GM23338 (cell line): ENCODE results near the gene TTC28. TPM values are rescaled to one million over a fixed set of nuclear protein-coding genes. Genes with fewer than 3 reads are reported as not detected.

ENCODE experiments used
- ATAC-seq: fragments of 200-7000 bp; cut with Tn5 transposase; 3 replicates; pipeline ENCODE4 v1.9.1; 2020
- DNase-seq: peaks from one replicate; pipeline ENCODE4 v3.0.0-alpha.2; 2015; ENCODE audit warnings: low spot score
- H2AFZ ChIP-seq: fragments of 200-600 bp; sonication (generic); 2 replicates; pipeline ENCODE4 v1.8.0; 2016; ENCODE audit warnings: antibody characterized with exemption, mild to moderate bottlenecking, moderate library complexity
- H3F3A ChIP-seq: fragments of 200-600 bp; sonication (generic); replicated peaks from 2 replicates; pipeline ENCODE4 v1.8.0; 2017; ENCODE audit warnings: antibody characterized with exemption, mixed run types, low read depth
- H3K27ac ChIP-seq: fragments of 200-600 bp; sonication (generic); 2 replicates; pipeline ENCODE4 v1.6.1; 2016; ENCODE audit warnings: low read depth
- H3K27me3 ChIP-seq: fragments of 200-600 bp; sonication (generic); 2 replicates; pipeline ENCODE4 v1.8.0; 2016; ENCODE audit warnings: mild to moderate bottlenecking, mixed run types, moderate library complexity; ENCODE audit not compliant: insufficient read depth
- H3K36me3 ChIP-seq: fragments of 200-600 bp; sonication (generic); 2 replicates; pipeline ENCODE4 v1.8.0; 2016; ENCODE audit warnings: mild to moderate bottlenecking; ENCODE audit not compliant: insufficient read depth
- H3K4me1 ChIP-seq: fragments of 200-600 bp; sonication (generic); 2 replicates; pipeline ENCODE4 v1.8.0; 2016; ENCODE audit warnings: mild to moderate bottlenecking, moderate library complexity; ENCODE audit not compliant: insufficient read depth
- H3K4me2 ChIP-seq: fragments of 200-600 bp; sonication (generic); 2 replicates; pipeline ENCODE4 v1.7.1; 2017; ENCODE audit warnings: mixed run types
- H3K4me3 ChIP-seq: fragments of 200-600 bp; sonication (generic); 2 replicates; pipeline ENCODE4 v1.6.1; 2016; ENCODE audit warnings: mixed run types
- H3K79me2 ChIP-seq: fragments of 200-600 bp; sonication (generic); replicated peaks from 2 replicates; pipeline ENCODE4 v1.8.0; 2017; ENCODE audit warnings: mild to moderate bottlenecking; ENCODE audit not compliant: insufficient read depth
- H3K9me2 ChIP-seq: fragments of 200-600 bp; sonication (generic); 2 replicates; pipeline ENCODE4 v1.8.0; 2017; ENCODE audit not compliant: insufficient read depth
- H4K20me1 ChIP-seq: fragments of 200-600 bp; sonication (generic); replicated peaks from 2 replicates; pipeline ENCODE4 v1.8.0; 2017; ENCODE audit warnings: mild to moderate bottlenecking; ENCODE audit not compliant: insufficient read depth
- H3K27ac Mint-ChIP-seq: 2 replicates; pipeline ENCODE4 v1.8.0; 2020; ENCODE audit warnings: inconsistent platforms, mild to moderate bottlenecking, moderate library complexity, mixed read lengths
- H3K27me3 Mint-ChIP-seq: 3 replicates; pipeline ENCODE4 v1.8.0; 2022; ENCODE audit warnings: low read depth, mild to moderate bottlenecking, moderate library complexity, mixed read lengths, inconsistent platforms; ENCODE audit not compliant: insufficient read depth, poor library complexity
- H3K36me3 Mint-ChIP-seq: 3 replicates; pipeline ENCODE4 v1.8.0; 2021; ENCODE audit warnings: low read depth, mild to moderate bottlenecking, inconsistent platforms, moderate library complexity, mixed read lengths
- H3K4me1 Mint-ChIP-seq: 3 replicates; pipeline ENCODE4 v1.8.0; 2020; ENCODE audit warnings: mild to moderate bottlenecking, inconsistent platforms, mixed read lengths
- H3K4me3 Mint-ChIP-seq: 3 replicates; pipeline ENCODE4 v1.8.0; 2021; ENCODE audit warnings: moderate library complexity, mild to moderate bottlenecking, inconsistent platforms, mixed read lengths
- H3K9me3 Mint-ChIP-seq: 3 replicates; pipeline ENCODE4 v1.8.0; 2020; ENCODE audit warnings: moderate library complexity, mild to moderate bottlenecking, inconsistent platforms, mixed read lengths
- CREB1 ChIP-seq: fragments of 250-450 bp; sonication (Bioruptor Pico); IDR thresholded peaks from 2 replicates; pipeline ENCODE4 v1.5.0; 2020; ENCODE audit warnings: low read depth, mild to moderate bottlenecking, moderate library complexity
- EZH2 ChIP-seq: fragments of 200-600 bp; sonication (generic); IDR thresholded peaks from one replicate; pipeline ENCODE4 v1.8.0; 2017; ENCODE audit warnings: antibody characterized with exemption, mild to moderate bottlenecking, low read depth; ENCODE audit not compliant: unreplicated experiment
- EZH2phosphoT487 ChIP-seq: fragments of 200-600 bp; sonication (generic); IDR thresholded peaks from one replicate; pipeline ENCODE4 v1.8.1; 2018; ENCODE audit warnings: antibody characterized with exemption; ENCODE audit not compliant: unreplicated experiment
- JUNB ChIP-seq: IDR thresholded peaks from one replicate; pipeline ENCODE4 v1.6.1; 2016; ENCODE audit warnings: antibody characterized with exemption; ENCODE audit not compliant: unreplicated experiment
- NANOG ChIP-seq: IDR thresholded peaks from 2 replicates; pipeline ENCODE4 v1.6.1; 2016; ENCODE audit warnings: antibody characterized with exemption, borderline replicate concordance
- POLR2AphosphoS5 ChIP-seq: IDR thresholded peaks from 2 replicates; pipeline ENCODE4 v1.6.1; 2016; ENCODE audit warnings: antibody characterized with exemption, low read depth
- STAT1 ChIP-seq: IDR thresholded peaks from one replicate; pipeline ENCODE4 v1.6.1; 2016; ENCODE audit warnings: antibody characterized with exemption; ENCODE audit not compliant: unreplicated experiment
- ZNF114 ChIP-seq: fragments of 250-450 bp; sonication (Bioruptor Pico); IDR thresholded peaks from 2 replicates; pipeline ENCODE4 v1.5.0; 2020; ENCODE audit warnings: mild to moderate bottlenecking, moderate library complexity
- ZNF331 ChIP-seq: fragments of 250-450 bp; sonication (Bioruptor Pico); IDR thresholded peaks from 2 replicates; pipeline ENCODE4 v1.5.0; 2020; ENCODE audit warnings: low read depth, mild to moderate bottlenecking, moderate library complexity
- polyA plus RNA-seq: library from polyadenylated mRNA; unstranded; fragments of >200 nt; fragmentation: Nextera tagmentation; extraction: Ambion mirVana; gene quantifications from 2 replicates; pipeline ENCODE4 v1.2.1, GENCODE V29; 2016
- total RNA-seq: library from RNA; depleted of rRNA; stranded (reverse); fragments of >200 nt; shearing (Covaris generic); gene quantifications from 2 replicates; pipeline ENCODE4 v1.2.3, GENCODE V29; 2014
- TF ChIP-seq, protein P1 (sequence below): fragments of 250-450 bp; sonication (Bioruptor Pico); IDR thresholded peaks from 2 replicates; pipeline ENCODE4 v1.5.0; 2020; ENCODE audit warnings: mild to moderate bottlenecking, moderate library complexity
- TF ChIP-seq, protein P2 (sequence below): IDR thresholded peaks from one replicate; pipeline ENCODE4 v1.6.1; 2018; ENCODE audit warnings: antibody characterized with exemption; ENCODE audit not compliant: unreplicated experiment
- TF ChIP-seq, protein P3 (sequence below), 2 experiments: fragments of 200-600 bp in 1 of 2; sonication (generic) in 1 of 2; conservative IDR thresholded peaks; 2 replicates each; pipeline versions ENCODE4 v1.5.1 to v1.6.1; 2016 to 2017; ENCODE audit warnings: antibody characterized with exemption in 2 of 2, low read depth in 2 of 2, mild to moderate bottlenecking in 2 of 2, moderate library complexity in 1 of 2
- TF ChIP-seq, protein P4 (sequence below): IDR thresholded peaks from 2 replicates; pipeline ENCODE4 v1.6.1; 2016; ENCODE audit warnings: antibody characterized with exemption

The TTC28 gene
- total and polyA plus RNA-seq, 2 experiments from 2014 or later = 4.5 to 16.1 TPM

DNA sequence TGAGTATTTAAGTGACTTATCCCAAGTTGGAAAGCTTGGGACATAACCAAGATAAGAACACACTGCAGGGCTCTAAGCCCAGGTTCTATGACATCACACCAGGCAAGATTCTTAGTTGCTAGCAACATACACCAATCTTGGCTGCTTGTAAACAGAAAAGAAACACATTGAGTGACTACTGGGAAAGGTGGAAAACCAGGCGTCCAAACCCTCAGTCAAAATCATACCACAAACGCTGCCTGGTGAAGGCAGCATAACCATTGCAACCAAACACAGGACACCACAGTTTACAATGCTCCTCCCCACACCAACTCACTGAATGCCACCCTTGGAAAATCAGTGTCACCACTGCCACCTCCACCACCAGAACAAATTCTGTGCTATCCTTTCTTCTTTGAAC lies 379.9 kb downstream of the TTC28 start:
- no peaks in the 10 kb centered on the region for H3K4me1 ChIP-seq
- no peak overlapping the region for H3K4me3 ChIP-seq
- no peaks in the 10 kb centered on the region; the same call in 1 of the 2 replicates for H3K36me3 ChIP-seq
- Mint-ChIP-seq H3K27me3 (no peaks in the 10 kb centered on the region), H3K9me3 (no peaks in the 10 kb centered on the region), H3K27ac (no peak overlapping the region), H3K4me3 (no peak overlapping the region), H3K4me1 (peaks cover 3% of the 10 kb centered on the region; the same call in 1 of the 3 replicates), H3K36me3 (no peaks in the 10 kb centered on the region)
- no peak overlapping the region for H3K4me2 ChIP-seq
- TF ChIP-seq, protein P1, sequence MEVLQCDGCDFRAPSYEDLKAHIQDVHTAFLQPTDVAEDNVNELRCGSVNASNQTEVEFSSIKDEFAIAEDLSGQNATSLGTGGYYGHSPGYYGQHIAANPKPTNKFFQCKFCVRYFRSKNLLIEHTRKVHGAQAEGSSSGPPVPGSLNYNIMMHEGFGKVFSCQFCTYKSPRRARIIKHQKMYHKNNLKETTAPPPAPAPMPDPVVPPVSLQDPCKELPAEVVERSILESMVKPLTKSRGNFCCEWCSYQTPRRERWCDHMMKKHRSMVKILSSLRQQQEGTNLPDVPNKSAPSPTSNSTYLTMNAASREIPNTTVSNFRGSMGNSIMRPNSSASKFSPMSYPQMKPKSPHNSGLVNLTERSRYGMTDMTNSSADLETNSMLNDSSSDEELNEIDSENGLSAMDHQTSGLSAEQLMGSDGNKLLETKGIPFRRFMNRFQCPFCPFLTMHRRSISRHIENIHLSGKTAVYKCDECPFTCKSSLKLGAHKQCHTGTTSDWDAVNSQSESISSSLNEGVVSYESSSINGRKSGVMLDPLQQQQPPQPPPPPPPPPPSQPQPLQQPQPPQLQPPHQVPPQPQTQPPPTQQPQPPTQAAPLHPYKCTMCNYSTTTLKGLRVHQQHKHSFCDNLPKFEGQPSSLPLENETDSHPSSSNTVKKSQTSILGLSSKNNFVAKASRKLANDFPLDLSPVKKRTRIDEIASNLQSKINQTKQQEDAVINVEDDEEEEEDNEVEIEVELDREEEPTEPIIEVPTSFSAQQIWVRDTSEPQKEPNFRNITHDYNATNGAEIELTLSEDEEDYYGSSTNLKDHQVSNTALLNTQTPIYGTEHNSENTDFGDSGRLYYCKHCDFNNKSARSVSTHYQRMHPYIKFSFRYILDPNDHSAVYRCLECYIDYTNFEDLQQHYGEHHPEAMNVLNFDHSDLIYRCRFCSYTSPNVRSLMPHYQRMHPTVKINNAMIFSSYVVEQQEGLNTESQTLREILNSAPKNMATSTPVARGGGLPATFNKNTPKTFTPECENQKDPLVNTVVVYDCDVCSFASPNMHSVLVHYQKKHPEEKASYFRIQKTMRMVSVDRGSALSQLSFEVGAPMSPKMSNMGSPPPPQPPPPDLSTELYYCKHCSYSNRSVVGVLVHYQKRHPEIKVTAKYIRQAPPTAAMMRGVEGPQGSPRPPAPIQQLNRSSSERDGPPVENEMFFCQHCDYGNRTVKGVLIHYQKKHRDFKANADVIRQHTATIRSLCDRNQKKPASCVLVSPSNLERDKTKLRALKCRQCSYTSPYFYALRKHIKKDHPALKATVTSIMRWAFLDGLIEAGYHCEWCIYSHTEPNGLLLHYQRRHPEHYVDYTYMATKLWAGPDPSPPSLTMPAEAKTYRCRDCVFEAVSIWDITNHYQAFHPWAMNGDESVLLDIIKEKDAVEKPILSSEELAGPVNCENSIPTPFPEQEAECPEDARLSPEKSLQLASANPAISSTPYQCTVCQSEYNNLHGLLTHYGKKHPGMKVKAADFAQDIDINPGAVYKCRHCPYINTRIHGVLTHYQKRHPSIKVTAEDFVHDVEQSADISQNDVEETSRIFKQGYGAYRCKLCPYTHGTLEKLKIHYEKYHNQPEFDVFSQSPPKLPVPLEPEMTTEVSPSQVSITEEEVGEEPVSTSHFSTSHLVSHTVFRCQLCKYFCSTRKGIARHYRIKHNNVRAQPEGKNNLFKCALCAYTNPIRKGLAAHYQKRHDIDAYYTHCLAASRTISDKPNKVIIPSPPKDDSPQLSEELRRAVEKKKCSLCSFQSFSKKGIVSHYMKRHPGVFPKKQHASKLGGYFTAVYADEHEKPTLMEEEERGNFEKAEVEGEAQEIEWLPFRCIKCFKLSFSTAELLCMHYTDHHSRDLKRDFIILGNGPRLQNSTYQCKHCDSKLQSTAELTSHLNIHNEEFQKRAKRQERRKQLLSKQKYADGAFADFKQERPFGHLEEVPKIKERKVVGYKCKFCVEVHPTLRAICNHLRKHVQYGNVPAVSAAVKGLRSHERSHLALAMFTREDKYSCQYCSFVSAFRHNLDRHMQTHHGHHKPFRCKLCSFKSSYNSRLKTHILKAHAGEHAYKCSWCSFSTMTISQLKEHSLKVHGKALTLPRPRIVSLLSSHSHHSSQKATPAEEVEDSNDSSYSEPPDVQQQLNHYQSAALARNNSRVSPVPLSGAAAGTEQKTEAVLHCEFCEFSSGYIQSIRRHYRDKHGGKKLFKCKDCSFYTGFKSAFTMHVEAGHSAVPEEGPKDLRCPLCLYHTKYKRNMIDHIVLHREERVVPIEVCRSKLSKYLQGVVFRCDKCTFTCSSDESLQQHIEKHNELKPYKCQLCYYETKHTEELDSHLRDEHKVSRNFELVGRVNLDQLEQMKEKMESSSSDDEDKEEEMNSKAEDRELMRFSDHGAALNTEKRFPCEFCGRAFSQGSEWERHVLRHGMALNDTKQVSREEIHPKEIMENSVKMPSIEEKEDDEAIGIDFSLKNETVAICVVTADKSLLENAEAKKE (CRISPR knock-in tag) = no peak
- TF ChIP-seq ZNF114 (CRISPR knock-in tag) (no peak), JUNB (no peak), EZH2phosphoT487 (no peak), EZH2 (no peak), CREB1 (CRISPR knock-in tag) (no peak), STAT1 (no peak), ZNF331 (no peak), NANOG (no peak), POLR2AphosphoS5 (no peak)
- TF ChIP-seq, protein P2, sequence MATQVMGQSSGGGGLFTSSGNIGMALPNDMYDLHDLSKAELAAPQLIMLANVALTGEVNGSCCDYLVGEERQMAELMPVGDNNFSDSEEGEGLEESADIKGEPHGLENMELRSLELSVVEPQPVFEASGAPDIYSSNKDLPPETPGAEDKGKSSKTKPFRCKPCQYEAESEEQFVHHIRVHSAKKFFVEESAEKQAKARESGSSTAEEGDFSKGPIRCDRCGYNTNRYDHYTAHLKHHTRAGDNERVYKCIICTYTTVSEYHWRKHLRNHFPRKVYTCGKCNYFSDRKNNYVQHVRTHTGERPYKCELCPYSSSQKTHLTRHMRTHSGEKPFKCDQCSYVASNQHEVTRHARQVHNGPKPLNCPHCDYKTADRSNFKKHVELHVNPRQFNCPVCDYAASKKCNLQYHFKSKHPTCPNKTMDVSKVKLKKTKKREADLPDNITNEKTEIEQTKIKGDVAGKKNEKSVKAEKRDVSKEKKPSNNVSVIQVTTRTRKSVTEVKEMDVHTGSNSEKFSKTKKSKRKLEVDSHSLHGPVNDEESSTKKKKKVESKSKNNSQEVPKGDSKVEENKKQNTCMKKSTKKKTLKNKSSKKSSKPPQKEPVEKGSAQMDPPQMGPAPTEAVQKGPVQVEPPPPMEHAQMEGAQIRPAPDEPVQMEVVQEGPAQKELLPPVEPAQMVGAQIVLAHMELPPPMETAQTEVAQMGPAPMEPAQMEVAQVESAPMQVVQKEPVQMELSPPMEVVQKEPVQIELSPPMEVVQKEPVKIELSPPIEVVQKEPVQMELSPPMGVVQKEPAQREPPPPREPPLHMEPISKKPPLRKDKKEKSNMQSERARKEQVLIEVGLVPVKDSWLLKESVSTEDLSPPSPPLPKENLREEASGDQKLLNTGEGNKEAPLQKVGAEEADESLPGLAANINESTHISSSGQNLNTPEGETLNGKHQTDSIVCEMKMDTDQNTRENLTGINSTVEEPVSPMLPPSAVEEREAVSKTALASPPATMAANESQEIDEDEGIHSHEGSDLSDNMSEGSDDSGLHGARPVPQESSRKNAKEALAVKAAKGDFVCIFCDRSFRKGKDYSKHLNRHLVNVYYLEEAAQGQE = no peak
- TF ChIP-seq, protein P3, sequence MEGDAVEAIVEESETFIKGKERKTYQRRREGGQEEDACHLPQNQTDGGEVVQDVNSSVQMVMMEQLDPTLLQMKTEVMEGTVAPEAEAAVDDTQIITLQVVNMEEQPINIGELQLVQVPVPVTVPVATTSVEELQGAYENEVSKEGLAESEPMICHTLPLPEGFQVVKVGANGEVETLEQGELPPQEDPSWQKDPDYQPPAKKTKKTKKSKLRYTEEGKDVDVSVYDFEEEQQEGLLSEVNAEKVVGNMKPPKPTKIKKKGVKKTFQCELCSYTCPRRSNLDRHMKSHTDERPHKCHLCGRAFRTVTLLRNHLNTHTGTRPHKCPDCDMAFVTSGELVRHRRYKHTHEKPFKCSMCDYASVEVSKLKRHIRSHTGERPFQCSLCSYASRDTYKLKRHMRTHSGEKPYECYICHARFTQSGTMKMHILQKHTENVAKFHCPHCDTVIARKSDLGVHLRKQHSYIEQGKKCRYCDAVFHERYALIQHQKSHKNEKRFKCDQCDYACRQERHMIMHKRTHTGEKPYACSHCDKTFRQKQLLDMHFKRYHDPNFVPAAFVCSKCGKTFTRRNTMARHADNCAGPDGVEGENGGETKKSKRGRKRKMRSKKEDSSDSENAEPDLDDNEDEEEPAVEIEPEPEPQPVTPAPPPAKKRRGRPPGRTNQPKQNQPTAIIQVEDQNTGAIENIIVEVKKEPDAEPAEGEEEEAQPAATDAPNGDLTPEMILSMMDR (conservative IDR thresholded peaks at IDR 0.05; ENCODE audit: low read depth in 2 of 2) = no peak
- TF ChIP-seq, protein P4, sequence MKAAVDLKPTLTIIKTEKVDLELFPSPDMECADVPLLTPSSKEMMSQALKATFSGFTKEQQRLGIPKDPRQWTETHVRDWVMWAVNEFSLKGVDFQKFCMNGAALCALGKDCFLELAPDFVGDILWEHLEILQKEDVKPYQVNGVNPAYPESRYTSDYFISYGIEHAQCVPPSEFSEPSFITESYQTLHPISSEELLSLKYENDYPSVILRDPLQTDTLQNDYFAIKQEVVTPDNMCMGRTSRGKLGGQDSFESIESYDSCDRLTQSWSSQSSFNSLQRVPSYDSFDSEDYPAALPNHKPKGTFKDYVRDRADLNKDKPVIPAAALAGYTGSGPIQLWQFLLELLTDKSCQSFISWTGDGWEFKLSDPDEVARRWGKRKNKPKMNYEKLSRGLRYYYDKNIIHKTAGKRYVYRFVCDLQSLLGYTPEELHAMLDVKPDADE = no peak
- DNase-seq (no peak), ATAC-seq (no peak)
- no peaks in the 10 kb centered on the region for H3K27me3 ChIP-seq
- H4K20me1 ChIP-seq = no peaks in the 10 kb centered on the region
- no peak overlapping the region for H3K27ac ChIP-seq
- H3K79me2 ChIP-seq = no peaks in the 10 kb centered on the region
- no peak overlapping the region for H2AFZ ChIP-seq
- H3F3A ChIP-seq = no peaks in the 10 kb centered on the region
- no peaks in the 10 kb centered on the region for H3K9me2 ChIP-seq
